K562 (cell line): ENCODE data around the gene IQGAP3. TPM values are rescaled to one million over a fixed set of nuclear protein-coding genes. Genes with fewer than 3 reads are reported as not detected.
A peak's percentile ranks its signal among the peaks of the same experiment; 100 is the strongest.

Experiments
- ATAC-seq: fragments of 200-7000 bp; cut with Tn5 transposase; 3 replicates; pipeline ENCODE4 v1.9.1; 2020; ENCODE audit warnings: moderate library complexity
- BruUV-seq: library from RNA; stranded (reverse); fragments of 400-500 nt; replicated peaks from 2 replicates; lab custom pipeline; 2021; lab: Mats Ljungman, UMichigan
- CTCF ChIA-PET: fragments of 300-600 bp; formaldehyde crosslinking; extraction: SDS; loops from one replicate; lab custom pipeline; 2021; ENCODE audit warnings: low intra/inter-chr PET ratio; lab: Yijun Ruan, JAX
- POLR2A ChIA-PET: fragments of 300-600, 350-650 bp; sonication (Branson Sonifier 250); formaldehyde crosslinking; extraction: SDS; loops from one replicate; lab custom pipeline; 2021; ENCODE audit warnings: antibody characterized with exemption, inconsistent platforms; lab: Yijun Ruan, JAX
- DNase-seq, 4 experiments: peaks; one replicate each; pipeline versions ENCODE4 v3.0.0 to v3.0.0-alpha.2; 2011 to 2018; ENCODE audit warnings: low spot score in 3 of 4, mixed read lengths in 3 of 4; ENCODE audit errors: extremely low read depth in 1 of 4
- FAIRE-seq: peaks from 2 replicates; lab custom pipeline; 2011; peaks lifted over from hg19 to GRCh38; lab: Jason Lieb, UNC
- H2AFZ ChIP-seq: 2 replicates; pipeline ENCODE4 v1.6.0; 2011; ENCODE audit warnings: low read depth, low read length, control low read depth, inconsistent platforms
- H3K27ac ChIP-seq: fragments of 200-600 bp; 3 replicates; pipeline ENCODE4 v1.8.0; 2011; ENCODE audit warnings: low read depth, mild to moderate bottlenecking, control low read depth, inconsistent platforms, low read length, moderate library complexity, mixed read lengths; ENCODE audit errors: extremely low read depth
- H3K27me3 ChIP-seq, 2 experiments: fragments of 300-600 bp in 1 of 2; 2 replicates in 1 of 2; 3 replicates in 1 of 2; pipeline versions ENCODE4 v1.6.0 to v1.8.0; 2011; ENCODE audit warnings: inconsistent platforms in 2 of 2, low read length in 2 of 2, mild to moderate bottlenecking in 1 of 2, mixed read lengths in 1 of 2, moderate library complexity in 1 of 2; ENCODE audit not compliant: control insufficient read depth in 2 of 2, insufficient read depth in 2 of 2
- H3K36me3 ChIP-seq: fragments of 300-600 bp; 3 replicates; pipeline ENCODE4 v1.8.0; 2011; ENCODE audit warnings: mild to moderate bottlenecking, low read length, inconsistent platforms; ENCODE audit not compliant: control insufficient read depth, insufficient read depth
- H3K4me1 ChIP-seq, 2 experiments: fragments of 200-600 bp in 1 of 2; replicated peaks in 1 of 2; 2 replicates in 1 of 2; 3 replicates in 1 of 2; pipeline versions ENCODE4 v1.5.1 to v1.8.0; 2011; ENCODE audit warnings: inconsistent platforms in 2 of 2, low read length in 2 of 2, mild to moderate bottlenecking in 1 of 2, mixed read lengths in 1 of 2, moderate library complexity in 1 of 2; ENCODE audit not compliant: control insufficient read depth in 2 of 2, insufficient read depth in 2 of 2
- H3K4me2 ChIP-seq: 2 replicates; pipeline ENCODE4 v1.6.1; 2011; ENCODE audit warnings: low read length, control low read depth, inconsistent platforms, mixed read lengths; ENCODE audit not compliant: insufficient read depth
- H3K4me3 ChIP-seq: fragments of 200-600 bp; sonication (generic), shearing (Covaris generic); 2 replicates; pipeline ENCODE4 v1.5.1; 2016; ENCODE audit warnings: control low read depth, inconsistent platforms
- H3K79me2 ChIP-seq: fragments of 200-600 bp; 3 replicates; pipeline ENCODE4 v1.8.0; 2011; ENCODE audit warnings: low read length, inconsistent platforms; ENCODE audit not compliant: control insufficient read depth, insufficient read depth
- H3K9ac ChIP-seq, 2 experiments: 2 replicates each; pipeline versions ENCODE4 v1.6.0 to v1.6.1; 2011; ENCODE audit warnings: low read depth in 2 of 2, low read length in 2 of 2, control low read depth in 1 of 2, inconsistent platforms in 1 of 2, mild to moderate bottlenecking in 1 of 2, mixed read lengths in 1 of 2; ENCODE audit not compliant: insufficient read depth in 1 of 2
- H3K9me1 ChIP-seq: one replicate; pipeline ENCODE4 v1.6.0; 2011; ENCODE audit warnings: inconsistent platforms, mild to moderate bottlenecking, low read length, moderate library complexity; ENCODE audit not compliant: control insufficient read depth, insufficient read depth
- H3K9me3 ChIP-seq: replicated peaks from 2 replicates; pipeline ENCODE4 v1.5.1; 2011; ENCODE audit warnings: low read depth, low read length, inconsistent platforms; ENCODE audit not compliant: control insufficient read depth, insufficient read depth
- H4K20me1 ChIP-seq: replicated peaks from 2 replicates; pipeline ENCODE4 v1.6.1; 2011; ENCODE audit warnings: low read length, inconsistent platforms, mixed read lengths; ENCODE audit not compliant: control insufficient read depth, insufficient read depth
- BCOR ChIP-seq: fragments of 450-650 bp; IDR thresholded peaks from 2 replicates; pipeline ENCODE4 v1.6.1; 2016
- CXXC5 ChIP-seq: fragments of 250-450 bp; sonication (Bioruptor Pico); IDR thresholded peaks from 2 replicates; pipeline ENCODE4 v1.8.0; 2022; ENCODE audit warnings: inconsistent platforms, mild to moderate bottlenecking, moderate library complexity
- FOSL1 ChIP-seq: fragments of 200-800 bp; sonication (Bioruptor generic); conservative IDR thresholded peaks from 2 replicates; pipeline ENCODE4 v1.6.1; 2016; ENCODE audit warnings: missing genetic modification characterization, missing compliant biosample characterization
- RBM25 ChIP-seq: fragments of 200-400 bp; formaldehyde crosslinking; IDR thresholded peaks from 2 replicates; pipeline ENCODE4 v1.6.1; 2018; ENCODE audit warnings: low read length, low read depth, moderate library complexity; ENCODE audit not compliant: severe bottlenecking
- SMARCE1 ChIP-seq: fragments of 450-650 bp; IDR thresholded peaks from 2 replicates; pipeline ENCODE4 v1.7.1; 2016; ENCODE audit warnings: mild to moderate bottlenecking
- SREBF2 ChIP-seq: sonication (generic); formaldehyde crosslinking; IDR thresholded peaks from 2 replicates; pipeline ENCODE4 v1.4.0; 2020; ENCODE audit warnings: mild to moderate bottlenecking, missing genetic modification reagents
- ZFP1 ChIP-seq: fragments of 450-650 bp; formaldehyde crosslinking; IDR thresholded peaks from 2 replicates; pipeline ENCODE4 v1.4.0; 2020; ENCODE audit warnings: mild to moderate bottlenecking, mixed read lengths
- ZNF121 ChIP-seq: sonication (generic); formaldehyde crosslinking; conservative IDR thresholded peaks from 2 replicates; pipeline ENCODE4 v1.8.0; 2022; ENCODE audit warnings: missing genetic modification reagents
- ZNF143 ChIP-seq: sonication (generic); formaldehyde crosslinking; IDR thresholded peaks from 2 replicates; pipeline ENCODE4 v1.9.0; 2022; ENCODE audit warnings: mild to moderate bottlenecking, missing genetic modification reagents
- ZNF253 ChIP-seq: fragments of 250-450 bp; sonication (Bioruptor Pico); conservative IDR thresholded peaks from 2 replicates; pipeline ENCODE4 v1.6.1; 2021; ENCODE audit warnings: mild to moderate bottlenecking
- ZNF263 ChIP-seq: sonication (generic); formaldehyde crosslinking; IDR thresholded peaks from 2 replicates; pipeline ENCODE4 v1.8.0; 2022; ENCODE audit warnings: mild to moderate bottlenecking, missing genetic modification reagents, borderline replicate concordance
- ZNF512 ChIP-seq: IDR thresholded peaks from 2 replicates; pipeline ENCODE4 v1.6.1; 2016; ENCODE audit warnings: missing genetic modification characterization, missing compliant biosample characterization
- ZNF57 ChIP-seq: fragments of 450-650 bp; formaldehyde crosslinking; IDR thresholded peaks from 2 replicates; pipeline ENCODE4 v1.4.0; 2020; ENCODE audit warnings: mild to moderate bottlenecking, moderate library complexity
- WGBS: fragments of 100-300 bp; shearing (Covaris generic); methylation state at CpG from one replicate; pipeline ENCODE4 v1.1.6; 2016; ENCODE audit warnings: low coverage, mixed read lengths; ENCODE audit not compliant: insufficient coverage; ENCODE audit errors: missing lambda C conversion rate; 5-methylcytosine and 5-hydroxymethylcytosine counted together
- in situ Hi-C: fragments of 300-500 bp; cut with MboI; formaldehyde crosslinking; loops from 4 replicates; pipeline ENCODE4 v1.15.0; 2018; ENCODE audit warnings: inconsistent platforms, mixed read lengths
- intact Hi-C: fragments of 100-400 bp; cut with micrococcal nuclease; formaldehyde crosslinking; loops from 2 replicates; pipeline ENCODE4 v1.14.2; 2022
- polyA plus RNA-seq, 8 experiments: library from polyadenylated mRNA; depleted of rRNA in 4 of 8; stranded (reverse) in 5 of 8; unstranded in 3 of 8; fragments of >200 nt; fragmentation: Nextera tagmentation in 2 of 8; fragmentation: Illumina TruSeq in 1 of 8; extraction: Ambion mirVana in 2 of 8; extraction: Trizol in 1 of 8; gene quantifications; 2 replicates each; pipeline versions ENCODE4 v1.2.1 to v1.2.3, GENCODE V29; 2011 to 2014; ENCODE audit warnings: inconsistent platforms in 1 of 8, missing spikeins in 1 of 8
- total RNA-seq, 7 experiments: library from RNA; depleted of rRNA in 6 of 7; stranded (reverse); fragments of >200 nt in 6 of 7; fragmentation: Illumina TruSeq in 2 of 7; extraction: Trizol in 2 of 7; gene quantifications; 2 replicates each; pipeline versions ENCODE4 v1.2.1 to v1.2.3, GENCODE V29; 2011 to 2021; ENCODE audit warnings: low replicate concordance in 1 of 7
- TF ChIP-seq, protein P1 (sequence below): fragments of 250-450 bp; sonication (Bioruptor Pico); IDR thresholded peaks from 2 replicates; pipeline ENCODE4 v1.4.0; 2020; ENCODE audit warnings: mild to moderate bottlenecking
- TF ChIP-seq, protein P2 (sequence below): sonication (generic); formaldehyde crosslinking; IDR thresholded peaks from 2 replicates; pipeline ENCODE4 v1.8.1; 2023; ENCODE audit warnings: mild to moderate bottlenecking, missing genetic modification reagents, moderate library complexity

IQGAP3 gene
- total and polyA plus RNA-seq, 9 of the 15 experiments (the other 6 are each of a cell fraction or from before 2014, with no cell fraction given) = 1.4 to 16.6 (median 11.9) TPM

DNA sequence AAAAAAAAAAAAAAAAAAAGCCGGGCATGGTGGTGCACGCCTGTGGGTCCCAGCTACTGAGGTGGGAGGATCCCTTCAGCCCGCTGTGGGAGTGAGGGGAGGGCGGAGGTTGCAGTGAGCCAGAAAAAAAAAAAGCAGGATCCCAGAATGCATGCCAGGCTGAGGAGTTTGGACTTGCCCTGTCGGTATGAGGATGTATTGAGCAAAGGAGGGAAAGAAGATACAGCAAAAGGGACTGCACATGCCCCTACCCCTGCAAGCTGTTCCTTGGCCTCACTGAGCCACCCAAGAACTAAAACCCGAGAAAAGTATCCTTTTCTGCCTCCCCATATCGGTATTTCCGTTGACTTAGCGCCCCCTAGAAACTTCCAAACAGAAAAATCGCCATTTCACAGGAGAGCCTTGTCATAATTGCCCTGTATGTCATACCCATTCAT lies 30.2 kb upstream of the IQGAP3 start (continued):
- TF ChIP-seq FOSL1 (tag) (no peak), ZNF512 (peak; percentile 58; the same call in 1 of the 2 replicates), SREBF2 (CRISPR knock-in tag) (no peak)
- TF ChIP-seq, all 486 proteins: peak for 14

GRCh38 chr1:156601892-156602291 lies 29.5 kb upstream of the IQGAP3 start:
- peaks cover 30% of the 10 kb centered on the region for H3K36me3 ChIP-seq
- peaks cover 46% of the 10 kb centered on the region for H3K79me2 ChIP-seq
- 32% methylated on average over 12 of the region's 12 CpGs for WGBS
- H3K27ac ChIP-seq = peak overlapping the region; percentile 80; the same call in 2 of the 3 replicates
- intact Hi-C loops (loop anchor here (1.0 kb wide), 1 partner anchor 146 kb away; no protein-coding TSS in a partner anchor), in situ Hi-C loops (loop anchor here (5.0 kb wide), 2 partner anchors 145 to 215 kb away; no protein-coding TSS in a partner anchor)
- DNase-seq = peak in 1 of 4 experiments; percentile 28
- H3K4me2 ChIP-seq = peak overlapping the region; percentile 97
- peak overlapping the region; percentile 81 for H3K4me3 ChIP-seq
- no peak for TF ChIP-seq ZFP1 (CRISPR knock-in tag)
- TF ChIP-seq, protein P1, sequence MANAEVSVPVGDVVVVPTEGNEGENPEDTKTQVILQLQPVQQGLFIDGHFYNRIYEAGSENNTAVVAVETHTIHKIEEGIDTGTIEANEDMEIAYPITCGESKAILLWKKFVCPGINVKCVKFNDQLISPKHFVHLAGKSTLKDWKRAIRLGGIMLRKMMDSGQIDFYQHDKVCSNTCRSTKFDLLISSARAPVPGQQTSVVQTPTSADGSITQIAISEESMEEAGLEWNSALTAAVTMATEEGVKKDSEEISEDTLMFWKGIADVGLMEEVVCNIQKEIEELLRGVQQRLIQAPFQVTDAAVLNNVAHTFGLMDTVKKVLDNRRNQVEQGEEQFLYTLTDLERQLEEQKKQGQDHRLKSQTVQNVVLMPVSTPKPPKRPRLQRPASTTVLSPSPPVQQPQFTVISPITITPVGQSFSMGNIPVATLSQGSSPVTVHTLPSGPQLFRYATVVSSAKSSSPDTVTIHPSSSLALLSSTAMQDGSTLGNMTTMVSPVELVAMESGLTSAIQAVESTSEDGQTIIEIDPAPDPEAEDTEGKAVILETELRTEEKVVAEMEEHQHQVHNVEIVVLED (CRISPR knock-in tag) = no peak
- no peak for TF ChIP-seq ZNF263 (CRISPR knock-in tag)
- no peak for TF ChIP-seq SMARCE1
- TF ChIP-seq ZNF121 (CRISPR knock-in tag) = peak; percentile 90
- TF ChIP-seq ZNF143 (CRISPR knock-in tag) = 0 out of 2 replicates have a peak, but pooled peaks have one; percentile 18
- TF ChIP-seq RBM25 = peak; percentile 16
- TF ChIP-seq ZNF57 = no peak
- TF ChIP-seq CXXC5 = no peak
- TF ChIP-seq ZNF253 (CRISPR knock-in tag) = no peak
- TF ChIP-seq, protein P2, sequence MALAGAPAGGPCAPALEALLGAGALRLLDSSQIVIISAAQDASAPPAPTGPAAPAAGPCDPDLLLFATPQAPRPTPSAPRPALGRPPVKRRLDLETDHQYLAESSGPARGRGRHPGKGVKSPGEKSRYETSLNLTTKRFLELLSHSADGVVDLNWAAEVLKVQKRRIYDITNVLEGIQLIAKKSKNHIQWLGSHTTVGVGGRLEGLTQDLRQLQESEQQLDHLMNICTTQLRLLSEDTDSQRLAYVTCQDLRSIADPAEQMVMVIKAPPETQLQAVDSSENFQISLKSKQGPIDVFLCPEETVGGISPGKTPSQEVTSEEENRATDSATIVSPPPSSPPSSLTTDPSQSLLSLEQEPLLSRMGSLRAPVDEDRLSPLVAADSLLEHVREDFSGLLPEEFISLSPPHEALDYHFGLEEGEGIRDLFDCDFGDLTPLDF (CRISPR knock-in tag) = no peak
- no peak for TF ChIP-seq BCOR
- no peaks in the 10 kb centered on the region for H4K20me1 ChIP-seq
- H3K9me1 ChIP-seq = no peaks in the 10 kb centered on the region
- no TSS peak for BruUV-seq
- FAIRE-seq = no peak
- CTCF ChIA-PET = interaction anchor here (0.7 to 1.2 kb wide), 4 partner anchors 18 to 209 kb away, joined by 3 to 6 read pairs (median 4); no protein-coding TSS in a partner anchor
- POLR2A ChIA-PET = interaction anchor here (0.6 to 3.2 kb wide), 5 partner anchors 9 to 59 kb away, joined by 3 to 16 read pairs (median 5); partner anchors contain the start of gene NAXE
- peak; percentile 15 for ATAC-seq
- H3K9ac ChIP-seq = peak overlapping the region; percentile 86 to 93; a peak in 3 of 4 replicates
- H3K4me1 ChIP-seq = peaks cover 12% of the 10 kb centered on the region in 2 experiments; a peak in 4 of 5 replicates
- no peaks in the 10 kb centered on the region for H3K27me3 ChIP-seq
- H2AFZ ChIP-seq = peak overlapping the region; percentile 100
- H3K9me3 ChIP-seq = no peaks in the 10 kb centered on the region
